Loucy (cell line): ENCODE results near the gene HYAL4.

Source experiments
- EZH2phosphoT487 ChIP-seq: fragments of 200-600 bp; IDR thresholded peaks from 2 replicates; pipeline ENCODE4 v1.6.1; 2018; ENCODE audit warnings: antibody characterized with exemption, mild to moderate bottlenecking, moderate library complexity, borderline replicate concordance
- TF ChIP-seq, protein P1 (sequence below): fragments of 200-600 bp; sonication (generic); conservative IDR thresholded peaks from 2 replicates; pipeline ENCODE4 v1.5.1; 2014; ENCODE audit warnings: mild to moderate bottlenecking, antibody characterized with exemption, low read length

- TF ChIP-seq, protein P1, sequence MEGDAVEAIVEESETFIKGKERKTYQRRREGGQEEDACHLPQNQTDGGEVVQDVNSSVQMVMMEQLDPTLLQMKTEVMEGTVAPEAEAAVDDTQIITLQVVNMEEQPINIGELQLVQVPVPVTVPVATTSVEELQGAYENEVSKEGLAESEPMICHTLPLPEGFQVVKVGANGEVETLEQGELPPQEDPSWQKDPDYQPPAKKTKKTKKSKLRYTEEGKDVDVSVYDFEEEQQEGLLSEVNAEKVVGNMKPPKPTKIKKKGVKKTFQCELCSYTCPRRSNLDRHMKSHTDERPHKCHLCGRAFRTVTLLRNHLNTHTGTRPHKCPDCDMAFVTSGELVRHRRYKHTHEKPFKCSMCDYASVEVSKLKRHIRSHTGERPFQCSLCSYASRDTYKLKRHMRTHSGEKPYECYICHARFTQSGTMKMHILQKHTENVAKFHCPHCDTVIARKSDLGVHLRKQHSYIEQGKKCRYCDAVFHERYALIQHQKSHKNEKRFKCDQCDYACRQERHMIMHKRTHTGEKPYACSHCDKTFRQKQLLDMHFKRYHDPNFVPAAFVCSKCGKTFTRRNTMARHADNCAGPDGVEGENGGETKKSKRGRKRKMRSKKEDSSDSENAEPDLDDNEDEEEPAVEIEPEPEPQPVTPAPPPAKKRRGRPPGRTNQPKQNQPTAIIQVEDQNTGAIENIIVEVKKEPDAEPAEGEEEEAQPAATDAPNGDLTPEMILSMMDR: no peak
- no peak for TF ChIP-seq EZH2phosphoT487
These were observed 31.7 kb downstream of the HYAL4 start for GRCh38 chr7:123876557-123877256.
